Neural crest cell (in vitro differentiated cells): ENCODE results near the gene MAP4K1. TPM values are rescaled to one million over a fixed set of nuclear protein-coding genes. Genes with fewer than 3 reads are reported as not detected.

Experiments
- DNase-seq: peaks from one replicate; pipeline ENCODE4 v3.0.0; 2021; ENCODE audit warnings: low read depth, mixed read lengths, low spot score
- H3K27ac Mint-ChIP-seq: one replicate; pipeline ENCODE4 v1.8.0; 2021; ENCODE audit warnings: mild to moderate bottlenecking, mixed read lengths; ENCODE audit not compliant: unreplicated experiment
- H3K27me3 Mint-ChIP-seq: 2 replicates; pipeline ENCODE4 v1.8.0; 2021; ENCODE audit warnings: low read depth, mild to moderate bottlenecking, mixed read lengths
- H3K36me3 Mint-ChIP-seq: 2 replicates; pipeline ENCODE4 v1.8.0; 2021; ENCODE audit warnings: low read depth, mild to moderate bottlenecking, mixed read lengths
- H3K4me1 Mint-ChIP-seq: 2 replicates; pipeline ENCODE4 v1.8.0; 2021; ENCODE audit warnings: mixed read lengths
- H3K4me3 Mint-ChIP-seq: one replicate; pipeline ENCODE4 v1.8.0; 2021; ENCODE audit warnings: mild to moderate bottlenecking, mixed read lengths
- H3K9me3 Mint-ChIP-seq: 2 replicates; pipeline ENCODE4 v1.8.0; 2021; ENCODE audit warnings: mixed read lengths
- CTCF ChIP-seq: fragments of 200-600 bp; sonication (generic); conservative IDR thresholded peaks from 2 replicates; pipeline ENCODE4 v1.5.0; 2021; ENCODE audit warnings: antibody characterized with exemption, mild to moderate bottlenecking
- total RNA-seq: library from RNA; stranded (reverse); gene quantifications from 2 replicates; pipeline ENCODE4 v1.2.1, GENCODE V29; 2021

MAP4K1 gene
- total RNA-seq, 1 donor from 2014 or later, result 3.4 TPM

- no peak overlapping the region for H3K27ac Mint-ChIP-seq
- no peaks in the 10 kb centered on the region for H3K4me1 Mint-ChIP-seq
- no peaks in the 10 kb centered on the region for H3K36me3 Mint-ChIP-seq
- no peak for TF ChIP-seq CTCF
- H3K27me3 Mint-ChIP-seq, result peaks cover 4% of the 10 kb centered on the region
- H3K4me3 Mint-ChIP-seq, result no peak overlapping the region
- peaks cover 10% of the 10 kb centered on the region for H3K9me3 Mint-ChIP-seq
- no peak for DNase-seq
These were observed 79.4 kb downstream of the MAP4K1 start for GRCh38 chr19:38538386-38538785.

Other genes with a start within 250 kb of the MAP4K1 start
- 186 and 190 TPM in 2 replicates for gene PSMD8, start 243.4 kb downstream of the MAP4K1 start, total RNA-seq
- 1.4 and 2.2 TPM in 2 replicates for gene GGN, start 229.9 kb downstream of the MAP4K1 start, total RNA-seq
- 11.2 and 12.0 TPM in 2 replicates for gene SPRED3, start 229.3 kb downstream of the MAP4K1 start, total RNA-seq
- gene FAM98C, start 214.9 kb downstream of the MAP4K1 start, total RNA-seq, result 10.6 and 11.8 TPM in 2 replicates
- gene RASGRP4, start 191.7 kb downstream of the MAP4K1 start, total RNA-seq, result 0.43 and 0.58 TPM in 2 replicates
- 1.1 and 1.5 TPM in 2 replicates for gene RYR1, start 184.3 kb downstream of the MAP4K1 start, total RNA-seq
- gene EIF3K, start 1.2 kb upstream of the MAP4K1 start, total RNA-seq, result 255 TPM in 2 replicates
- 324 and 335 TPM in 2 replicates for gene ACTN4, start 29.7 kb upstream of the MAP4K1 start, total RNA-seq
- gene CAPN12, start 126.5 kb upstream of the MAP4K1 start, total RNA-seq, result not detected in 2 replicates
- gene LGALS7, start 155.6 kb upstream of the MAP4K1 start, total RNA-seq, result not detected in 2 replicates
- gene LGALS7B, start 171.2 kb upstream of the MAP4K1 start, total RNA-seq, result not detected in 2 replicates
- 0.77 and 0.86 TPM in 2 replicates for gene LGALS4, start 195.0 kb upstream of the MAP4K1 start, total RNA-seq
- gene ECH1, start 213.8 kb upstream of the MAP4K1 start, total RNA-seq, result 77.7 and 79.4 TPM in 2 replicates
- gene HNRNPL, start 232.0 kb upstream of the MAP4K1 start, total RNA-seq, result 718 and 728 TPM in 2 replicates